Stimulated activated CD8-positive, alpha-beta memory T cell treated with anti-CD3 and anti-CD28 coated beads, Interleukin-12 subunit alpha, Interleukin-12 subunit beta, amount 100 ng/mL, for 24 hours (primary cell): ENCODE data around the gene DBH.
"Not testable (repeated sequence)": the region's sequence is repeated elsewhere in the genome, so short reads cannot be mapped to it uniquely, and the experiment has no call there.

ENCODE experiments used
- DNase-seq: peaks from one replicate; pipeline ENCODE4 v3.0.0-alpha.2; 2020; ENCODE audit errors: extremely low read depth

Gene DBH

DNA sequence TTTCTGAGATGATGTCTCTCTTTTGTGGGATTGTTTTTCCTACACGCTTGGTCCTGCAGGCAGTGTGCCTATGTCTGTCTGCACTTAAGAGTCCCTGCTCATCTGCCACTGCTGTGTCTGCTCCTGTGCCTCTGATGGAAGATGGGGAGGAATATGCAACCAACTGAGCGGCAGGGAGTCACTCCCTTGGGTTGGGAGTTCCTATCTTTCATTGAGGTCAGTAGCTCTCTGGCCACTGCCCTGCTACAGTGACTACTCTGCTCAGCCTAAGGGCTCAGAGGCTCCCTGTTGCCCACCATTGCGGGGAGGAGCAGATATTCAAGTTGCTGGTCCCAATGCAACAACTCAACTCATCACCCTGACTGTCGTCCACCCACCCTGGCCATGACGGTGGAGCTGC lies 13.6 kb upstream of the DBH start:
- no peak for DNase-seq

DNA sequence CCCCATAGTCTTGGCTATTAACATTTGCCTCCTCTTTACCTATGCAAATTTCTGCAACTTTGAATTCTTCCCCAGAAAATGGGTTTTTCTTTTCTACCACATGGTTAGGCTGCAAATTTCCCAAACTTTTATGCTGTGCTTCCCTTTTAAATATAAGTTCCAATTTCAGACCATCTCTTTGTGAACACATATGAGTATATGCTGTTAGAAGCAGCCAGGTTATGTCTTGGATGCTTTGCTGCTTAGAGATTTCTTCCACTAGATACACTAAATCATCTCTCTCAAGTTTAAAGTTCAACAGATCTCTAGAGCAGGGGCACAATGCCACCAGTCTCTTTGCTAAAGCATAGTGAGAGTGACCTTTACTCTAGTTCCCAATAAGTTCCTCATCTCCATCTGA lies 10.2 kb upstream of the DBH start:
- DNase-seq = not testable (repeated sequence)

DNA sequence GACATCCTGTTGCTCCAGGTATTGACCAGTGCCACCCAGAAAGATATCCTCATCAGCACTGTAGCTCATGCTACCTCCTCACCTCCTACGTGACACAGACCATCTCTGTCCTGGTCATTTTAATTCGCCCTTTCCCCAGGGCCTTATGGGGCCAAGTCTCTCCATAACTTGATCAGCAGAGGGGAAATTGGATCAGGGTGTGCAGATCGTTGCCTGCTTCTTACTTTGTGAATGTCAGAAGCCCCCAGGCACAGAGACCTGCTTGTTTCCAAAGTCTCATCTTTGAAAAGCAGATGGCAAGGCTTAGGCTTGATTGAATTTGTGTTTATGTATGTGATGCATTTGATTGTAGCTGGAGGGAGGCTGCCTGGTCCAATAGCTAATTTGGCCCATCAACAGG lies 8.8 kb upstream of the DBH start:
- DNase-seq = no peak

DNA sequence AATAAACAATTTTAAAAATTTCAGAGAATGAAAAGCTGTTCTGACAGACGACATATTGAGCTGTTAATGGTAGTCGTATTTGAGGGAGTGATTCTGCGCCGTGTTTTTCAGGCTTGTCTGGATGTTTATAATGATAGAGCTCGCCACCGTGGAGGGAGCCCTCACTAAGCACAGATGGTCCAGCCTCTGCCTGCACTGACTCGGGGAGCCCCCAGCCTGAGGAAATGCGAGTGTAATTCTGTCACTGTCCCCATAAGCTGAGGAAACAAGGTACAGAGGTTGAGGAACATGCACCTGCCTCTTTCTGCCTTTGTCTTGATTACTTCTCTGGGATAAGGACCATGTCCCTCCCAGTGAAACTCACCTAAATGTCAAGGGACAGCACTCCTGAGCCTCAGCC lies 7.4 kb upstream of the DBH start:
- no peak for DNase-seq

DNA sequence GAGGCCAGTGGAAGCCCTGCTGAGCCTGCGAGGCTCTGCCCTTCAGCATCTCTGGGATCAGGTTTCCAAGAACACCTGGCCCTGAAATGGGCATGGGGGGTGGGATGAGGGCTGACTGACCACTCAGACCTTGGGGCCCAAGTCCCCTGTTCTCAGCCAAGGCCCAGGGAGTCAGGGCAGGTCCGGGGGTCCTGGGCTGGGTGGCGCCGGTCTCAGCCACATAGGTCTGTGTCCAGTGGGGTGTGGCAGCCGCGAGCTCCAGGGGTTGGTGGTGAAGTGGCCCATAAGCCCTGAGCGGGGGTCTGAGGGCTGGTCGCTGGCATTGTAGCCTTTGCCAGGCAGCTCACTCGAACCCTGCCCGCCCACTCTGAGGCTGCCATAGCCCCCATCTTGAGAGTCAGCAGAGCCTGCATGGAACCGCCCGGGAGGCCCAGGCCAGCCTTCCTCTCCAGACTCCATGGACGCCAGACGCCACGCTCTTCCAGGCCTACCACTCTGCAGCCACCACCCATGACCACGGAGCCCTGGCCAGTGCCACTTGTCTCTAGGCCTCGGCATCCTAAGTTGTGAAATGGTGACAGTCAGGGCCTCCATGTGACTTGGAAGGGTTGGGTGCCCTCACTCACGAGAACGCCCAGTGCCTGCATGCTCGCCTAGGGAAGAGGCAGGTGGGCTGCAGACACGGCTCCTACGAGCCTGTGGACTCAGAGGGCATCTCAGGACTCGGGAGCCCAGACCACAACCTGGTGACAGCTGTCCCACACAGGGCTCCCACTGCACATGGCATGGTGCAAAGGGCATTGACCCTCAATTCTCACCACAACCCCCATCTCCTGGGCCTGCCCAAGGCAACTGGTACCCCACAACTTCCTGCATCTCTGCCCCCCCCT lies 6.7 kb upstream of the DBH start:
- DNase-seq = no peak

DNA sequence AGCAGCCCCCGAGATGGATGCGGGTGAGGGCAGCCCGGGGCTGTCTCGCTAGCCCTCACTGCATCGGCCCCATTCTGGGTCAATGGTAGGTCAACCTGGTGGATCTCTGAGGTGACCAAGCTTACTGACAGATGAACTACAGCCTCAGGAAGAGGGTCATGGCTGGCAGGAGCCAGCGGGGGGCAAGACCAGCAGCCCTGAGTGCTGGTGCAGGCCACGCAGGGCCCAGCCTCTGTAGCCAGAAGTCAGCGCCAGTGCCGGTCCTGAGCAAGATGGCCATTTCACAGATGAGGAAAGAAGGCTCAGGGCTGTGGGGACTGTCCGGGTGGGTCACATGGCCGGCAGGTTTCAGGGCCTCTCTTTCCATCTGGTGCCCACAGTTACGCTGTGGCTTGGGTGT lies 5.1 kb upstream of the DBH start:
- no peak for DNase-seq

DNA sequence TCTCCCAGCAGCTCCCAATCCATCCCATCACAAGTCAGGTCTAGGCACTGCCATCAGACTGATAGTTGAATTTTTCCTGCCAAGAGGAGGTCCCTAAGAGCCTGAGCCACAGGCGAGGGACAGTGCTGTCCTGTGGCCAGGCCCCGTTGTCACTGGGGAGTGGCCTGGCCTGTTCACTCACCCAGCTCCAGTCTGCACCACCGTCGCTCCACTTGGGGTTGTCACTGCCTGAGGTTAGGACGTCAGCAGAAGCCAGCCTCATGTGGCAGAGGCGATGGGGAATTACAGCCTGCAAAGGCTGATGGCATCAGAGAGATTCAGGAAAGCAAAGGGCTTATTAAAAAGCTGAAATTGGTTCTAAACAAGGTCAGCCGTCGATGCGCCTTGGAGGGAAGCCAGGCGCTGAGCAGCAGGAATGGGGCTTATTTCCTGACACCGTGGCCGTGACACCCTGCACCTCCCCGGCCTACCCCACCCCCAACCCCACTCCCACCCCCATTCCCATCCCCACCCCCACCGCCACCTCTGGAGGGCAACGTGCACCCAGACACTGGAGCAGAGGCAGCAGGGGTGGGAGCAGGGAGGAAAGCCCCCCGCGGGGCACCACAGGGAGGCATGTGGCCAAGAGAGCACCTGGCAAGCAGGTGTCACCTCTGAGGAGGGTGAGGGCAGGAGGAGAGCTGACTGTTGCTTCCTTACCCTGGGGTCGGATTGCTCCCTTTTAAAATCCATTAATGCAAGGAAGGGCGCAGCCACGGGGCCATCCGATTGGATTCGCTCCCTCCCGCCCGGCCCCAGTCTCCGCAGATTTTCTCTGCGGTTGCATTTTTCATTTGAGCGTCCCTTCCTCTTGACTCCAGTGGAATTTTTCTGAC lies 3.1 kb upstream of the DBH start:
- DNase-seq = no peak

DNA sequence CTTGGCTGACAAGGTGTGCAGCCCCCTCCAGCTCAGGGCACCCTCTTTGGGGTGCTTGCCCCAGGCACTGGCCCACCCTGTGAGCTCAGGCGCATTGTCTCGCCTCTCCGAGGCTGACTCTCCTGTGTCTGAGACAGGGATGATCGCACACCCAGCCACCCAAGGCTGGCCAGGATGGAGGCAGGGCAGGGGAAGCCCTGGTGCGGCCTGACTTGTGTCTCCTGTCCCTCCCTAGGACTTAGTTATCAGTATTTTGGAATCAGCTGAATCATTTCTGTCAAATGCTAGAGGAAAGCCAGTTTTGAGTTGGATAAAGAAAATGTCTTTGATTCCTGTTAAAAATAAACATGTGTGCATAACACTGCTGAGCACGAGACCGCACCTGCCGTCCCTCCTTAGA lies 2.5 kb upstream of the DBH start:
- DNase-seq = no peak

DNA sequence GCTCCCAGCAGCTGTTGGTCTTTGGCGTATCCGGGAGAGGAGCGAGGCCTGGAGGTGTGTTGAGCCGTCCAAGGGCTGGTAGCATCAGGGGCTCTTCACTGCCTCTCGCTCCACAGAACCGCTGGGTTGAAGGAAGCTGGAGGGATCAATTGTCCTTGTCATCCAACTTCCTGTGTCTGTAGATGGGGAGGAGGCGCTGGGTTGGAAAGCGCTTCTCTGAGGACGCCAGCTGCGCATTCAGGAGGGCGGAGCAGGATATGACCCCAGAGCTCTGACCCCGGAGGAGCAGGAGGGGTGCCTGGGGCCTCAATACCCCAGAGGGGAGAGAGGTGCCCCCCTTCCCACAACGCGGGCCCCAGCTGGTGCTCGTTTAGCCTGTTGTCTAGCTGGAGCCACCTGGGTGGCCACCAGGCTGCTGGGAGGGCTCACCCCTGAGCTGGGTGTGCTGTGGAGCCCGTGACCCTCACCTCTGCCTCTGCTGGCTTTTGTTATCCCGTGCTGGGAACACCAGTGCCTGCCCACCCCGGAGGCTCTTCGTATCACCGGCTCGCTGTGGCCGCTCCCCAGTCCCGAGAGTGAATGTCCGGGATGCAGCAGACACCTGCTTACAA lies 2.0 kb upstream of the DBH start:
- DNase-seq = no peak

DNA sequence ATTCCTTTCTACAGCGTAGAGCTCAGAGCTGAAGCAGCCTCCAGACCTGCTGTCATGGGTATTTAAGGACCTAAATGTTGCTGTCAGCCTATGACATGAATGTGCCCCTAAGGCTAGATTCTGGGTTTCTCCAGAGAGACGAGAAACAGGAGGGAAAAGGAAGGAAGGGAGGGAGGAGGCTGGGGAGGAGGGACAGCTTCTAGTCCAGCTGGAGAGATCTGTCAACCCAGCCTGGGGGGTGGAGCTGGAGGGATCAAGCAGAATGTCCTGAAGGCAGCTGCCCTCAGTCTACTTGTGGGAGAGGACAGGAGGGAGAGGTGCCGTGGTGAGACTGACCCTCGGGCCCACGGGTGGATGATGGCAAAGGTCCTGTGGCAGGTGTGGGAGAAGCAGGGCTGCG lies 1.1 kb upstream of the DBH start:
- no peak for DNase-seq

DNA sequence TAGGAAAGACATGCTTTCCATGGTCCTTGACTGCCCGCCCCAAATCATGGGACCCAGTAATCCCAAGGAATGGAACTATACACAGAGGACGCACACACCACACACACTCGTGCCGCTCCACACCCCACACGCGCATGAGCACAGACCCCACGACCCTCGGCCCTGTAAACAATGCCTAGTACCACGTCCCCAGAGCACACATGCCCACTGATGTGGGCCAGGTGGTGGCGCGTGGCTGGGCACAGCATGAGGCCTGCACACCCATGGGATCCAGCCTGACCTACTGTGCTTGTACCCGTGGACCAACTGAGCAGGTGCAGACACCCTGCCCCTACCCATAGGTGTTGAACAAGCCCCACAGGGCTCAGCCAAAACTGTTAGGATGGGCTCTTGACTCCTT lies 739 bp downstream of the DBH start:
- no peak for DNase-seq

DNA sequence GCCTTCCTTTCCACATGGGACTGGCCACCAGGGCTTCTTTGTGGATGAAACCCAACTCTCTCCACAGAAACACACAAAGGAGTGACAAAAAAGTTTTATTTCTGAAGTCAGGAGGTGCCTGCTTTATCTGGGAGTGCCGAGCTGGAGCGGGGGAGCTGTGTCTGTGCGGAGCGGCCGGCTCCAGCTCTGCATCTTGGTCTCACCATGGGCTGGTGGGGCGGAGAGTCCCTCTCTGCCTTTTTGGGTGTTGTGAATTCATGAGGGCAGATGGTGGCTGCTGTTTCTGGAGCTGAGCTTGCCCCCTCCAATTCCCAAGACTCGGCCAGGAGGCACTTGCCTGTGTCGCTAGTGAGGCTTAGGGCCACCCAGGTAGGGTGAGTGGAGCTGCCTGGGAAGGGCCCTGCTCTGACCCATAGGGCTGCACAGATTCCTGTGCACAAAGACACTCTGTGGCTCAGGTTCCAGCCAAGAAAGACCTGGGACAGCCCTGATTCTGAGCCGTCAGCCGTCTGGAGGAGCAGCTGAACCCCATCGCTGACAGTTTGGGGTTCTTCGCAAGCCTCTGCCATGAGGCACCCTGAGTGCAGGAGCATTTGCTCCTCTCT lies 1.4 kb downstream of the DBH start:
- no peak for DNase-seq

DNA sequence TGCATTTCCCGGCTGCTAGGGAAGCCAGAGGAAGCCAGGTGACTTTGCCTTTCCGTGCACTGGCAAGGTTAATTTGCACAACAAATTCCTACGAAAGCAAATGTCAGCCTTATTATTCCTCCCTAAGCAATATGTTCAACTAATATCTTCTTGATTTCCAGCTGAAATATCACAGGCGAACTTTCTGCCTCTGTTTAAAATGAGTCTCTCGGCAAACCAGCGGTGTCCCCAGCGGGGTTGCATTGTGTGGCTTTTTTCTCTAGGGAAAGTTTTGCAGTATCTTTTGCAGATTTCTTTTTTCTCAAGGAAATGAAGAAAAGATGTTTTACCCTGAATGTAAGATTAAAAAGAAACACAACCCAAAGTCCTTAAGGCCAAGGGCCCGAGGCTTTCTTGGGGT lies 1.9 kb downstream of the DBH start:
- DNase-seq = no peak

DNA sequence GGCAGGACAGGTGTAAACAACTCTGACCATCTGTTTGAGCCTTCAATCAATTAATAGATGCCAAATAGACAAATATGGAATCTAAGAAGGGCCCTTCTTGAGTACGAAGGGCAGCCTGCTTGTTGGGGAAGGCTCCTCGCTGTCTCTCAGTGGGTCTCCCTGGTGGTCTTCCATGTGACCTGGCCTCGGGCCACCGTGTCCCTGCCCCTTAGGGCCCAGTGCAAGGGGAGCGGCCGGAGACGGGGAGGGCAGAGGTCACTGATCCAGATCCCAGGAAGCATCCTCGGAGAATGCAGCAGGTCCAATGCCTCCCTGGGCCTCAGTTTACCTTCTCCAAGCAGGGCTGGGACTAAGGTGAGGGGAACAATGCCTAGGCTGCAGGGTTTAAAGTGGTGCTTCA lies 2.5 kb downstream of the DBH start:
- DNase-seq = no peak

DNA sequence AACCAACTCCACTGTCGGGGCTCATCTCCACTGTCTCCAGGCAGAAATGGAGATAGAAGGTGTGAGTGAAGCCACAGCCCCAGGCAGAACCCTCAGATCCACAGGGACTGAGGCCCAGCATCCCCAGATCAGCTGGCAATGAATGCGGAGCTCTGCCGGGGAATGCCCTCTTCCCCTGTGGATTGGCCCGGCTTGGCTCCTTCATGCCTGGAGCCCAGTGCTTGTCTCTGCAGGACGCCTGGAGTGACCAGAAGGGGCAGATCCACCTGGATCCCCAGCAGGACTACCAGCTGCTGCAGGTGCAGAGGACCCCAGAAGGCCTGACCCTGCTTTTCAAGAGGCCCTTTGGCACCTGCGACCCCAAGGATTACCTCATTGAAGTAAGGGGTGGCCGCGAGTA lies 3.5 kb downstream of the DBH start:
- no peak for DNase-seq

DNA sequence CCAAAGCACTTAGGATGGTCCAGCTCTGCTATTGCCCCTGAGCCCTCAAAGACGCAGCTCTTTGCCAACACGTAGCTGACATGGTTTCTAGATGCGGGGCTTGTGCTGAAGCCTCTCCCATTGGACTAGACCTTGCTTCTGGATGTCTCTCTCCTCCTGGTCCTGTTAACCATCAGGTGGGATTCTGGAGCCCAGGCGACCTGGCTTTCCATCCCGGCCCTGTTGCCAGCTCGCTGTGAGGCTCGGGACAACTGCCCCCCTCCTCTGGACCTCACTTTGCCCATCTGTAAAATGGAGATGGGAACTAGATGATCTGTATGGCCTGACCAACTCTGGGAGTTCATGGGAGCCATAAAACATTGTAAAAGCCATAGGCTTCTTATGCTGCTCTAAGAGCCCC lies 4.0 kb downstream of the DBH start:
- DNase-seq = no peak

DNA sequence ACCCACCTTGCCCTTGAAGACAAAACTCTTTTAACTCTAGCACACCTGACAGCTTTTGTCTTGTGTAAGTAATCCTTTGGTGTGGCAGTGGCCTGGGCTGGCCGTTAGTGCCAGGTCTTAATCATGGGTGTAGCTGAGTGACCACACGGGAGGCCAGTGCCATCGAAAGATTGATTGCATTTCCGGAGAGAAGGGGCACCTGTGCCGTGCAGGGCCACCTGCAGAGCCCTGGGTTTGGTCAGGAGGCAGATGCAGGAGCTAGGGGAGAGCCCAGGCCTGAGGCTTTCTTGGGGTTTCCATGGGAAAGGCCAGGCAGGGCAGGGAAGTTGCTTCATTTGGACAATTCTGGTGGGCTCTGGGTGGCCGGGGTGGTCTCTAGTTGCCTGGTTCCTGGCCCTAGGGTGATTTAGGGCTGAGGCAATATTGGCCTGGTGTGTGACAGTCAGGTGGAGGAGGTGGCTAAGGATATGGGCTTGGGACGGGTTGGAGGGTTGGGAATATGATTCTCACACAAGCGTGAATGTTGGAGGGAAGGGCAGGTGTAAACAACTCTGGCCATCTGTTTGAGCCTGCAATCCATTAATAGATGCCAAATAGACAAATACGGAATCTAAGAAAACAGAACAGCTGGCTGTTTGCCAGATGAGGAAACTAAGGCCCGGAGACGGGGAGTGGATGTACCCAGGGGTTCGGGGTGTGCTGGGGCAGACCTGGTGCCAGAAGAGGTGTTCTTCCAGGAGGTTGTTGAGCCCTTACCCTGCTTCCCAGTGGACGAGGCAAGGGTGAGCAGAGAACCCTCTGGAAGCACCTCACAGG lies 4.6 kb downstream of the DBH start:
- DNase-seq = no peak

DNA sequence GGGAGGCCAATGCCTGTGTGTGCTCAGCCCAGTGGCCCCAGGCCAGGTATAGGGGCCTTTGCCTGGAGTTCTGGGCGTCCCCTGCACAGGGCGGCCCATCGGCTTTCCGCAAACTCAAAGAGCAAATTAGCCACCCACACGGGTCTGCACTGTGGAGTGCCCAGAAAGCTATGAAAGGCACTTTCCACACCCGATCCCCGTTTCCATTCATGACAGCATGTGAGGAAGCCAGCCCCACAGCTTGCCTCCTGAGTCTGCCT lies 5.2 kb downstream of the DBH start:
- no peak for DNase-seq

DNA sequence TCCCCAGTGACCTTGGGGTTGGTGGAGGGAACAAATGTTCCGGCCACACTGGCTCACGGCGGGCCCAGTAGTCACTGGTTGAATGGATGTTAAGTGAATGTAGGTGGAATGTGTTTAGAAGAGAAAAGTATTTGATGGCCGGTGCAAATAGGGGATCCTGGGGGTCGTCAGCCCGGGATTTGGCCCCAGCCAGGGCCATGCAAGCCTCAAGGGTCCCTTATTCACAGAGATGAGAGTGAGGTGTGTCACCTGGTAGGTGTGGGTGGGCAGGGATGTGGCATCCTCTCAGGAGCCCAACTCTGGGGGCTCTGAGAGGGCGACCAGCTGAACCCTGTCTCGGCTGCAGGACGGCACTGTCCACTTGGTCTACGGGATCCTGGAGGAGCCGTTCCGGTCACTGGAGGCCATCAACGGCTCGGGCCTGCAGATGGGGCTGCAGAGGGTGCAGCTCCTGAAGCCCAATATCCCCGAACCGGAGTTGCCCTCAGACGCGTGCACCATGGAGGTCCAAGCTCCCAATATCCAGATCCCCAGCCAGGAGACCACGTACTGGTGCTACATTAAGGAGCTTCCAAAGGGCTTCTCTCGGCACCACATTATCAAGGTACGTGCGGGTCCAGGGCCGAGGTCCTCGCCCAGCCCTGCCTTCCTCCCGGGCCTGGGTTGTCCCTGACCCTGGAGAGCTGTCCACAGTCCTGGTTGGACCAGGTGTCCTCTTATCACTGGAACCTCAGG lies 5.9 kb downstream of the DBH start:
- no peak for DNase-seq

DNA sequence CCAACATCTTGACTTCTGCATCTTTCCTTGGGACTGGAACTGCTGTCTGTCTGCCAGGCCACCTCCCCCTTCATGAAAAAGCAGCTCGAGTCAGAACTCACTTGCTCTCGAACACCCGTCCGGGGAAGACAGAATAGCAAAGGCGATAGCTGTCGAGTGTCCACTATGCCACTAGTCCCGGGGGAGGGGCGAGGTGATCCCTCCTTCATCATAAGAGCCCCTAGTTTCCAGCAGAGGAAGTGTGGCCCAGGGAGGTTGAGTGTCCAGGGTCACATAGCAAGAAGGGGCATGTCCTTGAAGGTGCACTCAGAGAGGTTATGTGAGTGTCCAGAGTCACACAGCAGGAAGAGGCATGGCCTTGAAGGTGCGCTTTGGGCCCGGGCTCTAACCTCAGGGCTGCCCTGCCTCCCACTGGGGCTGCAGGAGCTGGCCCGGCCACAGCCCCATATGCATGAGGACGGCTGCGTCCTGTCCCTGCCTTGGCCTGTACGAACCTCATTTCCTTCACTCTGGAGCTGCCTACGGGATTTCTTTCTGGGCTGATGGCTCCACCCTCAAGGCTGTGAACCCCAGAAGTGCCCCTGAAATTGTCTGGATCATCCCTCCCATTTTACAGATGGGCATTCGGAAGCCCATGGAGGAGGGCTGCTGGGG lies 6.7 kb downstream of the DBH start:
- no peak for DNase-seq

DNA sequence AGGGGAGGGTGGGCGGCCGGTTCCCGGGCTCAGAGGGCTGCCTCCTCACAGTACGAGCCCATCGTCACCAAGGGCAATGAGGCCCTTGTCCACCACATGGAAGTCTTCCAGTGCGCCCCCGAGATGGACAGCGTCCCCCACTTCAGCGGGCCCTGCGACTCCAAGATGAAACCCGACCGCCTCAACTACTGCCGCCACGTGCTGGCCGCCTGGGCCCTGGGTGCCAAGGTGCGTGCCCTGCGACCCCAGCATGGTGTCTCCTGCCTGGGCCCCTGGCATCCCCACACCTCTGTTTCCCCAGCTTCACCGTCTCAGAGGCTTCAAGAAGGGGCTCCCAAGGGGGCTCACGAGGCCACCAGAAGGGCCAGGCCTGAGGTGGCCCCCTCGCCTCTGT lies 7.2 kb downstream of the DBH start:
- DNase-seq = no peak
